ENCODE results near the gene NFATC2. TPM values are rescaled to one million over a fixed set of nuclear protein-coding genes. Genes with fewer than 3 reads are reported as not detected.

NFATC2 gene
- total RNA-seq, 1 experiment from 2014 or later = 0.07 TPM

DNA sequence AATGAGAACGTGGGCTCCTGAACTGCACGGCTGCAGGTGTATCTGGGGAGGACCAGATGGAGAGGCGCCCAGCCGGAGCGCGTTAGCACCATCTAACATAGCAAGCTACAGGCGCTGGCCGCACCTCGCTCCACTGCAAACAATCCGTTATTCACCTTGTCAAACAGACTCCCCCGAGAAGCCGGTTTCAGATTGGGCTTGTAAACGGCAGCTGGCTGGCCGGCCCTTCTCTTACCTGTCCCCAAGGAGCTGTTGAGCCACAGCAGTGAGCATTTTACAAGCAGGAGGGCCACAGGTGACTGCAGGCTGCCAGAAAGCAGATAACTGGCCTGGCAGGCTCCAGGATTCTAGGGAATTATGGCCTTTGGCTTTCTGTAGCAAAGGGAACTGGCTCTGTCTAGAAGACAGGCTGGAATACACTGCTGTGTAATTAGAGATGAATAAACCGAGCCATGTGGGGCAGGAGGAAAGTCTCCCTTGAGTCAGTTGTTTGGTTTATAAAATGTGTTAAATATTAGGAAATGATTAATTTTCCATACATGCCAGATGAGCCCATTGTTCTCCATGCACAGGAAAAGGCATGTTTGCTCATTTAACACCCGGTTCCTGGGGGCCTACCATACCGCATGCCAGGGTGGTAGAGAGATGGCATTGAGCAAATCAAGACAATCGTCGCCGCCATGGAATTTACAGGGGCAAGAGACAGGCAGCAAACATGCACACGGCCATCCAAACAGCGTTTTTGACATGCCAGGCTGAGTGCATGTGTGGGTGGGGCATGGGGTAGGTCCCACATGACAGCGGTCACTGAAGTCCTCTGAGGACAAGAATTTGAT, 159.3 kb downstream of the NFATC2 start:
- Mint-ChIP-seq H3K27ac (ENCODE audit: low read depth, unreplicated experiment) (no peak overlapping the region), H3K27me3 (ENCODE audit: insufficient read depth, unreplicated experiment) (no peaks in the 10 kb centered on the region), H3K4me1 (ENCODE audit: insufficient read depth, unreplicated experiment) (no peaks in the 10 kb centered on the region), H3K36me3 (ENCODE audit: insufficient read depth, unreplicated experiment) (no peaks in the 10 kb centered on the region), H3K4me3 (ENCODE audit: unreplicated experiment) (no peak overlapping the region), H3K9me3 (ENCODE audit: unreplicated experiment) (no peaks in the 10 kb centered on the region)
- BruUV-seq (replicated peaks) = no TSS peak
- TF ChIP-seq, protein P1, sequence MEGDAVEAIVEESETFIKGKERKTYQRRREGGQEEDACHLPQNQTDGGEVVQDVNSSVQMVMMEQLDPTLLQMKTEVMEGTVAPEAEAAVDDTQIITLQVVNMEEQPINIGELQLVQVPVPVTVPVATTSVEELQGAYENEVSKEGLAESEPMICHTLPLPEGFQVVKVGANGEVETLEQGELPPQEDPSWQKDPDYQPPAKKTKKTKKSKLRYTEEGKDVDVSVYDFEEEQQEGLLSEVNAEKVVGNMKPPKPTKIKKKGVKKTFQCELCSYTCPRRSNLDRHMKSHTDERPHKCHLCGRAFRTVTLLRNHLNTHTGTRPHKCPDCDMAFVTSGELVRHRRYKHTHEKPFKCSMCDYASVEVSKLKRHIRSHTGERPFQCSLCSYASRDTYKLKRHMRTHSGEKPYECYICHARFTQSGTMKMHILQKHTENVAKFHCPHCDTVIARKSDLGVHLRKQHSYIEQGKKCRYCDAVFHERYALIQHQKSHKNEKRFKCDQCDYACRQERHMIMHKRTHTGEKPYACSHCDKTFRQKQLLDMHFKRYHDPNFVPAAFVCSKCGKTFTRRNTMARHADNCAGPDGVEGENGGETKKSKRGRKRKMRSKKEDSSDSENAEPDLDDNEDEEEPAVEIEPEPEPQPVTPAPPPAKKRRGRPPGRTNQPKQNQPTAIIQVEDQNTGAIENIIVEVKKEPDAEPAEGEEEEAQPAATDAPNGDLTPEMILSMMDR (IDR thresholded peaks at IDR 0.05; ENCODE audit: unreplicated experiment) = no peak
- ChIA-PET CTCF (interaction anchor here (0.6 to 1.3 kb wide), 2 partner anchors 11 to 26 kb away, joined by 3 to 4 read pairs; no protein-coding TSS in a partner anchor), POLR2A (no interaction called here)
- intact Hi-C loops (cut with micrococcal nuclease) = no loop called here
- DNase-seq (ENCODE audit: unreplicated experiment) = no peak

- POLR2A ChIA-PET = no interaction called here
- intact Hi-C loops (cut with micrococcal nuclease) = no loop called here
- no peak overlapping the region for H3K27ac Mint-ChIP-seq (ENCODE audit: low read depth, unreplicated experiment)
- CTCF ChIA-PET = interaction anchor here (0.6 to 1.3 kb wide), 2 partner anchors 10 to 26 kb away, joined by 3 to 4 read pairs; no protein-coding TSS in a partner anchor
- DNase-seq (ENCODE audit: unreplicated experiment) = no peak
- no peaks in the 10 kb centered on the region for H3K9me3 Mint-ChIP-seq (ENCODE audit: unreplicated experiment)
- H3K36me3 Mint-ChIP-seq (ENCODE audit: insufficient read depth, unreplicated experiment) = no peaks in the 10 kb centered on the region
- BruUV-seq (replicated peaks) = no TSS peak
- no peaks in the 10 kb centered on the region for H3K4me1 Mint-ChIP-seq (ENCODE audit: insufficient read depth, unreplicated experiment)
- no peaks in the 10 kb centered on the region for H3K27me3 Mint-ChIP-seq (ENCODE audit: insufficient read depth, unreplicated experiment)
- H3K4me3 Mint-ChIP-seq (ENCODE audit: unreplicated experiment) = no peak overlapping the region
- TF ChIP-seq, protein P1 (IDR thresholded peaks at IDR 0.05; ENCODE audit: unreplicated experiment) = no peak
Measured at GRCh38 chr20:51382111-51382985, 160.2 kb downstream of the NFATC2 start.

- intact Hi-C loops (cut with micrococcal nuclease) = no loop called here
- no peak for DNase-seq (ENCODE audit: unreplicated experiment)
- Mint-ChIP-seq H3K4me1 (ENCODE audit: insufficient read depth, unreplicated experiment) (no peaks in the 10 kb centered on the region), H3K27me3 (ENCODE audit: insufficient read depth, unreplicated experiment) (no peaks in the 10 kb centered on the region), H3K36me3 (ENCODE audit: insufficient read depth, unreplicated experiment) (no peaks in the 10 kb centered on the region), H3K4me3 (ENCODE audit: unreplicated experiment) (no peak overlapping the region), H3K9me3 (ENCODE audit: unreplicated experiment) (no peaks in the 10 kb centered on the region), H3K27ac (ENCODE audit: low read depth, unreplicated experiment) (no peak overlapping the region)
- BruUV-seq (replicated peaks) = no TSS peak
- TF ChIP-seq, protein P1 (IDR thresholded peaks at IDR 0.05; ENCODE audit: unreplicated experiment) = no peak
- POLR2A ChIA-PET = no interaction called here
- CTCF ChIA-PET = interaction anchor here (3.7 kb wide), 1 partner anchor 214 kb away, joined by 35 read pairs; no protein-coding TSS in a partner anchor
Measured at GRCh38 chr20:51381557-51381956, 161.0 kb downstream of the NFATC2 start.
